ENCODE measurements around the gene KRT72. TPM values are rescaled to one million over a fixed set of nuclear protein-coding genes. Genes with fewer than 3 reads are reported as not detected.

KRT72 gene
- total and polyA plus RNA-seq, 2 of the 13 experiments (the other 11 are each of a cell fraction or from before 2014, with no cell fraction given) = not detected

DNA sequence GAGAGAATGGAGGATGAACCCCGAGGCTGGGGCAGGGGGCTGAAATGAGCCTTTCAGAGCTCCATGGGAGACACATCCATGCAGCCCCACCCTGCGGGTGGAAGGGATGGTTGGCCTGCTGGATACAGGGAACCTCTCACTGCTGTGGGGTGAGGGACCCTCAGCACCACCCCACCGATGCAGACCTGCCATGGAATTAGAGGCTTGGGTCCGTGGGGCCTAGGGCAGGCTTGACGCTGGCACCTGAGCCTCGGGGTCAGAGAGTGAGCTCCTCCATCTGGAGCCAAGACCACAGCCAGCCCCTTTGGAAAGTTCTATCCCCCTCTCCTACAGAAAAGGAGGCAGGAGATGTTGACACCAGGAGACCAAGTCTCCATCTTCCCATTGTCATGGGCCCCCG is 20.2 kb downstream of the KRT72 start:
- Histone ChIP-seq H4K20me1 (ENCODE audit: insufficient read depth, low read length) (no peaks in the 10 kb centered on the region), H3K36me3 (replicated peaks in 1 of 2; ENCODE audit: control insufficient read depth in 1 of 2, insufficient read depth in 2 of 2, low read length in 2 of 2) (no peaks in the 10 kb centered on the region), H3K9ac (ENCODE audit: insufficient read depth, low read depth, low read length) (no peak overlapping the region), H2AFZ (ENCODE audit: low read length) (no peak overlapping the region), H3K27me3 (ENCODE audit: control insufficient read depth in 1 of 2, insufficient read depth in 2 of 2, low read length in 2 of 2) (peaks cover 4 to 48% of the 10 kb centered on the region in 2 experiments; a peak in 2 of 5 replicates), H3K79me2 (ENCODE audit: insufficient read depth, low read length) (no peaks in the 10 kb centered on the region), H3K27ac (ENCODE audit: extremely low read length, insufficient read depth, low read length) (no peak overlapping the region), H3K4me1 (ENCODE audit: insufficient read depth, low read length) (no peaks in the 10 kb centered on the region), H3K9me3 (ENCODE audit: low read length) (no peaks in the 10 kb centered on the region), H3K4me2 (ENCODE audit: low read depth, low read length) (no peak overlapping the region), H3K4me3 (replicated peaks in 1 of 3; ENCODE audit: insufficient read depth in 1 of 3, low read depth in 2 of 3, low read length in 3 of 3) (no peak overlapping the region)
- intact Hi-C loops (cut with micrococcal nuclease; ENCODE audit: unreplicated experiment) = no loop called here
- no peak for FAIRE-seq
- in situ Hi-C loops (cut with HindIII; ENCODE audit: extremely low pct_ligation_motif_present, low pct_unique_long_range_greater_than_20kb) = loop anchor here (5.0 to 10.0 kb wide), 2 partner anchors 286 to 404 kb away; no protein-coding TSS in a partner anchor
- 0% methylated on average over 3 of the region's 7 CpGs for WGBS (ENCODE audit: low lambda C conversion rate)
- BruUV-seq (replicated peaks) = no TSS peak
- CTCF ChIA-PET (ENCODE audit: low intra/inter-chr PET ratio, low total read pairs) = interaction anchor here (3.8 kb wide), 1 partner anchor 299 kb away, joined by 33 read pairs; no protein-coding TSS in a partner anchor
- TF ChIP-seq ZNF3 (CRISPR knock-in tag; IDR thresholded peaks at IDR 0.05) (no peak), RFXAP (CRISPR knock-in tag; IDR thresholded peaks at IDR 0.05; ENCODE audit: borderline replicate concordance) (no peak), CEBPG (CRISPR knock-in tag; IDR thresholded peaks at IDR 0.05) (no peak), HMG20A (CRISPR knock-in tag; IDR thresholded peaks at IDR 0.05; ENCODE audit: borderline replicate concordance) (no peak), ZNF326 (CRISPR knock-in tag; IDR thresholded peaks at IDR 0.05; ENCODE audit: borderline replicate concordance) (no peak), SRY (CRISPR knock-in tag; IDR thresholded peaks at IDR 0.05) (no peak), ZNF17 (CRISPR knock-in tag; IDR thresholded peaks at IDR 0.05) (no peak), ZNF772 (CRISPR knock-in tag; IDR thresholded peaks at IDR 0.05) (no peak), PTBP1 (IDR thresholded peaks at IDR 0.05; ENCODE audit: low read depth, low read length, poor library complexity, severe bottlenecking) (no peak), ZSCAN31 (CRISPR knock-in tag; IDR thresholded peaks at IDR 0.05; ENCODE audit: low read depth) (no peak), ZNF577 (CRISPR knock-in tag; IDR thresholded peaks at IDR 0.05; ENCODE audit: borderline replicate concordance, low read depth) (no peak), MBD4 (IDR thresholded peaks at IDR 0.05; ENCODE audit: borderline replicate concordance, low read length) (no peak), DR1 (CRISPR knock-in tag; IDR thresholded peaks at IDR 0.05) (no peak), TRIM24 (CRISPR knock-in tag; IDR thresholded peaks at IDR 0.05) (no peak)
- TF ChIP-seq, protein P1, sequence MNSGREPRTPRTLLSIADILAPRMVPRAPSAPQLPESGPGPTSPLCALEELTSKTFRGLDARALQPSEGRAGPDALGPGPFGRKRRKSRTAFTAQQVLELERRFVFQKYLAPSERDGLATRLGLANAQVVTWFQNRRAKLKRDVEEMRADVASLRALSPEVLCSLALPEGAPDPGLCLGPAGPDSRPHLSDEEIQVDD (CRISPR knock-in tag; IDR thresholded peaks at IDR 0.05; ENCODE audit: borderline replicate concordance) = no peak
- TF ChIP-seq, protein P2, sequence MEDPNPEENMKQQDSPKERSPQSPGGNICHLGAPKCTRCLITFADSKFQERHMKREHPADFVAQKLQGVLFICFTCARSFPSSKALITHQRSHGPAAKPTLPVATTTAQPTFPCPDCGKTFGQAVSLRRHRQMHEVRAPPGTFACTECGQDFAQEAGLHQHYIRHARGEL (CRISPR knock-in tag; IDR thresholded peaks at IDR 0.05) = no peak
- TF ChIP-seq, protein P3, sequence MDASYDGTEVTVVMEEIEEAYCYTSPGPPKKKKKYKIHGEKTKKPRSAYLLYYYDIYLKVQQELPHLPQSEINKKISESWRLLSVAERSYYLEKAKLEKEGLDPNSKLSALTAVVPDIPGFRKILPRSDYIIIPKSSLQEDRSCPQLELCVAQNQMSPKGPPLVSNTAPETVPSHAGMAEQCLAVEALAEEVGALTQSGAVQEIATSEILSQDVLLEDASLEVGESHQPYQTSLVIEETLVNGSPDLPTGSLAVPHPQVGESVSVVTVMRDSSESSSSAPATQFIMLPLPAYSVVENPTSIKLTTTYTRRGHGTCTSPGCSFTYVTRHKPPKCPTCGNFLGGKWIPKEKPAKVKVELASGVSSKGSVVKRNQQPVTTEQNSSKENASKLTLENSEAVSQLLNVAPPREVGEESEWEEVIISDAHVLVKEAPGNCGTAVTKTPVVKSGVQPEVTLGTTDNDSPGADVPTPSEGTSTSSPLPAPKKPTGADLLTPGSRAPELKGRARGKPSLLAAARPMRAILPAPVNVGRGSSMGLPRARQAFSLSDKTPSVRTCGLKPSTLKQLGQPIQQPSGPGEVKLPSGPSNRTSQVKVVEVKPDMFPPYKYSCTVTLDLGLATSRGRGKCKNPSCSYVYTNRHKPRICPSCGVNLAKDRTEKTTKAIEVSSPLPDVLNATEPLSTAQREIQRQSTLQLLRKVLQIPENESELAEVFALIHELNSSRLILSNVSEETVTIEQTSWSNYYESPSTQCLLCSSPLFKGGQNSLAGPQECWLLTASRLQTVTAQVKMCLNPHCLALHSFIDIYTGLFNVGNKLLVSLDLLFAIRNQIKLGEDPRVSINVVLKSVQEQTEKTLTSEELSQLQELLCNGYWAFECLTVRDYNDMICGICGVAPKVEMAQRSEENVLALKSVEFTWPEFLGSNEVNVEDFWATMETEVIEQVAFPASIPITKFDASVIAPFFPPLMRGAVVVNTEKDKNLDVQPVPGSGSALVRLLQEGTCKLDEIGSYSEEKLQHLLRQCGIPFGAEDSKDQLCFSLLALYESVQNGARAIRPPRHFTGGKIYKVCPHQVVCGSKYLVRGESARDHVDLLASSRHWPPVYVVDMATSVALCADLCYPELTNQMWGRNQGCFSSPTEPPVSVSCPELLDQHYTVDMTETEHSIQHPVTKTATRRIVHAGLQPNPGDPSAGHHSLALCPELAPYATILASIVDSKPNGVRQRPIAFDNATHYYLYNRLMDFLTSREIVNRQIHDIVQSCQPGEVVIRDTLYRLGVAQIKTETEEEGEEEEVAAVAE (CRISPR knock-in tag; IDR thresholded peaks at IDR 0.05; ENCODE audit: borderline replicate concordance) = no peak
- POLR2A ChIA-PET = no interaction called here
- no peak for ATAC-seq
- no peak for DNase-seq (ENCODE audit: low spot score)
